ENCODE results near the gene PLAAT3.
"Not testable (repeated sequence)": the region's sequence is repeated elsewhere in the genome, so short reads cannot be mapped to it uniquely, and the experiment has no call there.

The PLAAT3 gene

DNA sequence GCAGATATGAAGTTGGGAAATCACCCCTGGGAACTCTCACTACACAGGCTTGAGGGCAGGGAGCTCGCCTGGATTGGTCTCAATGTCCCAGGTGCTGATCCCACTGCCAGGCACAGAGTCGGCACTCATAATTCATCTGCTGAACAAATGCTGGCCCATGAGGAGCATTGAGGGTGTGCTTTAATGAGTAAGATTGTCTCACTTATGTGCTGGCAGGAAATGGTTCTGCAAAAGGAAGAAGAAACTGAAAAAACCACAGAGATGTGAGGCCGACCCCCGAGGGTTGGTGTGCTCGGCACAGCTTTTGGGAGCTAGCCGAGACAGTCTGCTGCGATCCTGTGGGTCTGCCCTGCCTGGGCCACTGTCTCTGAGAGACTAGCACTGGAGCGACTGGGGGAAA, 60.5 kb downstream of the PLAAT3 start:
- no peak overlapping the region for H3K27ac ChIP-seq

DNA sequence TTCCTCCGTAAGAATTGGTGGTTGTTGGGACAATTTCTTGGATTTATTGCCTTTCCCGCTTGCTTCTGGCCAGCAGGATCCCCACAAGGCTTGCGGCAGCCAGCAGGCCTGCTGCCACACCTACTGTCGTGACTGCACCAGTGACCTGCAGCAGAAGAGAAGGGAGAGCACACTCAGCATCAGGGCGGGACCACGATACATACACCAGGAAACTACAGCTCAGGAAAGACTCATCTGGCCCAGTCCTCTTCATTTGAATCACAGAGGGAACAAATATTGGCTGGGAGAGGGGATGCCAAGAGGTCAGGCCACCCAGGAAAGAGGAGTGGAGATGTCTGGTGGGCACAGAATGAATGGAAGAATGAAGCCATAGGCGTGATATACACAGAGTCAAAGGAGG, 61.3 kb downstream of the PLAAT3 start:
- no peak for TF ChIP-seq ZFX (IDR thresholded peaks at IDR 0.05)
- TF ChIP-seq, protein P1, sequence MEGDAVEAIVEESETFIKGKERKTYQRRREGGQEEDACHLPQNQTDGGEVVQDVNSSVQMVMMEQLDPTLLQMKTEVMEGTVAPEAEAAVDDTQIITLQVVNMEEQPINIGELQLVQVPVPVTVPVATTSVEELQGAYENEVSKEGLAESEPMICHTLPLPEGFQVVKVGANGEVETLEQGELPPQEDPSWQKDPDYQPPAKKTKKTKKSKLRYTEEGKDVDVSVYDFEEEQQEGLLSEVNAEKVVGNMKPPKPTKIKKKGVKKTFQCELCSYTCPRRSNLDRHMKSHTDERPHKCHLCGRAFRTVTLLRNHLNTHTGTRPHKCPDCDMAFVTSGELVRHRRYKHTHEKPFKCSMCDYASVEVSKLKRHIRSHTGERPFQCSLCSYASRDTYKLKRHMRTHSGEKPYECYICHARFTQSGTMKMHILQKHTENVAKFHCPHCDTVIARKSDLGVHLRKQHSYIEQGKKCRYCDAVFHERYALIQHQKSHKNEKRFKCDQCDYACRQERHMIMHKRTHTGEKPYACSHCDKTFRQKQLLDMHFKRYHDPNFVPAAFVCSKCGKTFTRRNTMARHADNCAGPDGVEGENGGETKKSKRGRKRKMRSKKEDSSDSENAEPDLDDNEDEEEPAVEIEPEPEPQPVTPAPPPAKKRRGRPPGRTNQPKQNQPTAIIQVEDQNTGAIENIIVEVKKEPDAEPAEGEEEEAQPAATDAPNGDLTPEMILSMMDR (conservative IDR thresholded peaks at IDR 0.05) = no peak
- no peak overlapping the region for H3K27ac ChIP-seq

More for the DNA sequence above, 60.5 kb downstream of the PLAAT3 start:
- no peak for TF ChIP-seq ZFX (IDR thresholded peaks at IDR 0.05)
- TF ChIP-seq, protein P1 (conservative IDR thresholded peaks at IDR 0.05) = no peak

DNA sequence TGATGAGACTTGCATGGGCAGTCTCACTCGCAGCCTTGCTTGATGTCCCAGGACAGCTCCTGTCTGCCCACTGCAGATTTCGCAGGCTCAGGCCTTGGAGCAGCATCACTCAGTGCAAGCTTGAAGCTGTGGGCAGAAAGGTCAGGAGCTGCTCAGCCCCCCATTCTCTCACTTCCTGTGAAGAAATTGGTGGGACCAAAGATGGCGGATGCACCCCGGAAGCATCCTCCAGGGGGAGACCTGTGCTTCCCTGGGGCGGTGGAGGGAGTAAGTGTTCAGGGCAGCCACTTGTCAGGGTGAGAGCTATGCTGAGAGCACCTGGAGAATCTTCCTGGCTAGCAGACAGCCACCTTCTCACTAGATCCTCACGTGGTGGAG, 62.4 kb downstream of the PLAAT3 start:
- no peak overlapping the region for H3K27ac ChIP-seq
- TF ChIP-seq, protein P1 (conservative IDR thresholded peaks at IDR 0.05) = no peak
- no peak for TF ChIP-seq ZFX (IDR thresholded peaks at IDR 0.05)

DNA sequence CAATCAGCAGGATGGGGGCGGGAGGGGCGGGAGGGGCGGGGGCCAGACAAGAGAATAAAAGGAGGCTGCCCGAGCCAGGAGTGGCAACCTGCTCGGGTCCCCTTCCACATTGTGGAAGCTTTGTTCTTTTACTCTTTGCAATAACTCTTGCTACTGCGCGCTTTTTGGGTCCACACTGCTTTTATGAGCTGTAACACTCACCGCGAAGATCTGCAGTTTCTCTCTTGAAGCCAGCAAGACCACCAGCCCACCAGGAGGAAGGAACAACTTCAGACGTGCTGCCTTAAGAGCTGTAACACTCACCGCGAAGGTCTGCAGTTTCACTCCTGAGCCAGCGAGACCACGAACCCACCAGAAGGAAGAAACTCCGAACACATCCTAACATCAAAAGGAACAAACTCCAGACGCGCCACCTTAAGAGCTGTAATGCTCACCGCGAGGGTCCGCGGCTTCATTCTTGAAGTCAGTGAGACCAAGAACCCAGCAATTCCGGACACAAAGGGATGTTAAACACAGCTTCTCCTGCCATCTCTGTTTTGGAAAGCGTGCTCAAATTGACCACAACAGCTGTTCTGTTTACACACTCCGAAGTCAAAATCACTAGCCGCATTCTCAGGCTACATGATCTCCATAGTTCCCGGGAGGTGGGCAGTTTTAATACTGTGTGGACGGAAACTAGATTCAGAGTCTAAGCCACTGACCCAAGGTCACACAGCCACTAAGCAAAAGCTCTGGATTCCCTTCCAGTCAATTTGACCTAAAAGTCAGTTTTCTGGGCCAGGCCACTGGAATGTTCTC, 62.9 kb downstream of the PLAAT3 start:
- TF ChIP-seq ZFX (IDR thresholded peaks at IDR 0.05) = no peak
- TF ChIP-seq, protein P1 (conservative IDR thresholded peaks at IDR 0.05) = no peak
- no peak overlapping the region for H3K27ac ChIP-seq

DNA sequence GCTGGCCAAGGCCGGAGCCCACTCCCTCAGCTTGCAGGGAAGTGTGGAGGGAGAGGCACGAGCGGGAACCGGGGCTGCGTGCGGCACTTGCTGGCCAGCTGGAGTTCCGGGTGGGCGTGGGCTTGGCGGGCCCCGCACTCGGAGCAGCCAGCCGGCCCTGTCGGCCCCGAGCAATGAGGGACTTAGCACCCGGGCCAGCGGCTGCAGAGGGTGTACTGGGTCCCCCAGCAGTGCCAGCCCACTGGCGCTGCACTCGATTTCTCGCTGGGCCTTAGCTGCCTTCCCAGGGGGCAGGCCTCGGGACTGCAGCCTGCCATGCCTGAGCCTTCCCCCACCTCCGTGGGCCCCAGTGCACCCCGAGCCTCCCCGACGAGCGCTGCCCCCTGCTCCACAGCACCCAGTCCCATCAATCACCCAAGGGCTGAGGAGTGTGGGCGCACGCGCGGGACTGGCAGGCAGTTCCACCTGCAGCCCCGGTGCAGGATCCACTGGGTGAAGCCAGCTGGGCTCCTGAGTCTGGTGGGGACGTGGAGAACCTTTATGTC, 64.0 kb downstream of the PLAAT3 start:
- not testable (repeated sequence) for H3K27ac ChIP-seq

DNA sequence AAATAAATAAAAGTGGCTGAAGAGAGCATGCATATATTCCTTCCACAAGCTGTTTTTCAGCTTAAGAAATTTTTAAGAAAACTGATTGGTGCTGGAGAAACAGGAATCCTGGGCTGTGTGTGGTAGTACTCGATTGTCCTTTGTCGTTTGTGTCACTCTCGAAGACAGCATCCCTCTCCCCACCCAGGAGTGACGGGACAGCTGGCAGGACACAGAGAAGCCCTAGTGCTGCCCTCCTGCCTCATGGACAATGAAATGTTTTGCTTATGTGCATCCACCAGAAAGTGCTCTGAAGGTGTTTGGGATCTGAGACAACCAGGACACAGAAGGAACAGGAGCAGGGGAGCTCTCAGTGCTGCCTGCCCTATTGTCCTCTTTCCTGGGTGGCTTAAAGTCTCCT, 64.8 kb downstream of the PLAAT3 start:
- H3K27ac ChIP-seq = no peak overlapping the region
- TF ChIP-seq, protein P1 (conservative IDR thresholded peaks at IDR 0.05) = no peak
- no peak for TF ChIP-seq ZFX (IDR thresholded peaks at IDR 0.05)

DNA sequence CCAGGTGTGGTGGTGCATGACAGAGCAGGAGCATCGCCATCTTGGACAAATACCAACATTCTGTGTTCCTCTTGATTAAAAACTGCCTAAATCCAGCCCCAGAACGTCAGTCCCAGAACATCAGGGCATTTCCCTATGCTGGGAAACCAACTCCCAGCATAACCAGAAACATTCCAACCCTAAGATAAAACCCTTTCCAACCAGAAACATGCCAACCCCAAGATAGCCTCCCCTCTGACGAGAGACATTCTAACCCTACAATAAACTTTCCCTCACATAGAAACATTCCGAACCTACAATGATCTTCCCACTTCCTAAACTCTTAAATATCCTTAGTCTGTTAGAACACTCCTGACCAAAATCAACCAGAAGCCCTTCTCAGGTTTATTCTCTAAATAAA, 66.1 kb downstream of the PLAAT3 start:
- no peak overlapping the region for H3K27ac ChIP-seq
- TF ChIP-seq, protein P1 (conservative IDR thresholded peaks at IDR 0.05) = no peak
- TF ChIP-seq ZFX (IDR thresholded peaks at IDR 0.05) = no peak

DNA sequence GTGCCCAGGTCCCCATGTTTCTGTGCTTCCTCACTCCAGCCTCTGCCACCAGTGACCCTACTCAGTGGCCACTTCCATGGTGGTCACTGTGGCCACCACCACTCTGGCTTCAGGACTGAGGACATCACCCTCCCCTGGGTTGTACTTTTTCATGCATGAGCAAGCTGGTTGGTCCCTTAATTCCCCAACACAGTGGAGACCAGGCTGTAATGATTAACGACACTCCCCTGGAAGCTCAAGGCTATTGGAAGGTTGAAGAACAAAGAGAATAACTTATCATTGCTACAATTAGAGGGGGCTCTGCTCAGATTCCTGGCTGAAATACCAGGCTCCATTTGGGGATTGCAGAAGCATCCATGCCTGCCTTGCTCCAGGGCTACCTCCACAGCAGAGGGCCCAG, 67.2 kb downstream of the PLAAT3 start:
- TF ChIP-seq ZFX (IDR thresholded peaks at IDR 0.05) = no peak
- TF ChIP-seq, protein P1 (conservative IDR thresholded peaks at IDR 0.05) = no peak

More for the DNA sequence above, 67.2 kb downstream of the PLAAT3 start:
- no peak overlapping the region for H3K27ac ChIP-seq
